GM18868 (cell line): ENCODE results near the gene APOL6.
"Not testable (repeated sequence)": the region's sequence is repeated elsewhere in the genome, so short reads cannot be mapped to it uniquely, and the experiment has no call there.

Experiments used
- ATAC-seq: cut with Tn5 transposase; IDR thresholded peaks from one replicate; pipeline ENCODE4 v1.9.1; 2021; ENCODE audit warnings: mild to moderate bottlenecking, moderate library complexity; ENCODE audit not compliant: unreplicated experiment

APOL6 gene

GRCh38 chr22:35674335-35674734 lies 26.1 kb downstream of the APOL6 start:
- no peak for ATAC-seq

DNA sequence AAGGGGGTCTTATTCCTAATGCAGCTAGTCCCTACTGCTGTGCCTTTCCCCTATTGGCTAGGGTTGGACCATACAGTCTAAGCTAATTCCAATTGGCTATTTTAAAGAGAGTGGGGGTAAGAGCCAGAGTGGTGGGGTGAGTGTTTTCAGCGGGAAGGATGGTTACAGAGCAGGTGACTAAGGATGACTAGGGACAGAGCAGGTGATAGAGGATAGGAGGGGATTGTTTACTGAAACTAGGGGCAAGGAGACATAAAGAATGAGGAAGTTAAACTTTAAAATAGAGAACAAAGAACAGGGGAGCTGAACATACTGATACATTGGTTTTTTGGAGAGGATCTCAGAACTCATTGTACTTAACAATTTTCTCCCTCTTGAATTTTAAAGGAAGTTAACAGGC lies 27.8 kb downstream of the APOL6 start:
- ATAC-seq = not testable (repeated sequence)

DNA sequence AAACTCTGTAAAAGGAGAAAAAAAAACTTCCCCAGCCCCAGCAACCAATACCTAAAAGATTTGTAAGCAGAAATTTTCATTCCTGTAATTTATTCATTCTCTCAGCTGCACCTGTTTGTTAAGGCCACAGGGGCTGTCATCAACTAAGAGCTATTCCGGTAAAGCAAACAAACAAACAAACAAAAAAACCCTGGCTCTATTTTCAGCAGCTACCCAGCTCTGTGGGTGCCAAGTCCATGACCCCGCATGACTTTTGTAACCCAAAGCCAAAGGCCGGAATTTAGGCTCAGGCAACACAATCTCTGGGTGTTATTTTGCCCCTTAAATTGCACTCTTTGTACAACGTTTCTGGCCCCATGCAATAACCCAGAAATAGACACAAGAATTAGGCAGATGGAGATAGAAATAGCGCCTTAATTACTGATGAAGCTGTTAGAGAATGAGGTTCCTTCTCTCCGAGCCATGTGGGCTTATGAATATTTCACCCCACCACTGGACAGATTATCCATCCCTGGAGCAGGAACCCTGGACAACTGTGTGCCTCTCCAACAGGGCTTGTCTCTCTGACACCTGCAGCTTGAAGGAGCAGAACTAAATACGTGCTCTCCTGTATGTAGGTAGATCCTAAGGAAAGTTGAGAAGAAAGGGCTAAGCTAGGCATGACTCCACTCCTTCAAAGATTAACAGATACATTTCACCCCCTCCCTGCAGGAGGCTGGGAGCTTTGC lies 29.4 kb downstream of the APOL6 start:
- ATAC-seq = no peak

GRCh38 chr22:35678836-35679235 lies 30.6 kb downstream of the APOL6 start:
- no peak for ATAC-seq

DNA sequence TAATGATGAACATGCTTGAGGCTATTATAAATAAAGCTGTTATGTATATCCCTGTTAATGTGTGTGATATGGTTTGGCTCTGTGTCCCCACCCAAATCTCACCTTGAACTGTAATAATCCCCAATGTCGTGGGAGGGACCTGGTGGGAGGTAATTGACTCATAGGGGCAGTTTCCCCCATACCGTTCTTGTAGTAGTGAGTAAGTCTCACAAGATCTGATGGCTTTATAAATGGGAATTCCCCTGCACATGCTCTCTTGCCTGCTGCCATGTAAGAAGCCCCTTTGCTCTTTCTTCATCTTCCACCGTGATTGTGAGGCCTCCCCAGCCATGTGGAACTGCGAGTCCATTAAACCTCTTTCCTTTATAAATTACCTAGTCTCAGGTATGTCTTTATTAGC lies 31.2 kb downstream of the APOL6 start:
- not testable (repeated sequence) for ATAC-seq

- no peak for ATAC-seq
These were observed 33.3 kb downstream of the APOL6 start for GRCh38 chr22:35681454-35682052.

DNA sequence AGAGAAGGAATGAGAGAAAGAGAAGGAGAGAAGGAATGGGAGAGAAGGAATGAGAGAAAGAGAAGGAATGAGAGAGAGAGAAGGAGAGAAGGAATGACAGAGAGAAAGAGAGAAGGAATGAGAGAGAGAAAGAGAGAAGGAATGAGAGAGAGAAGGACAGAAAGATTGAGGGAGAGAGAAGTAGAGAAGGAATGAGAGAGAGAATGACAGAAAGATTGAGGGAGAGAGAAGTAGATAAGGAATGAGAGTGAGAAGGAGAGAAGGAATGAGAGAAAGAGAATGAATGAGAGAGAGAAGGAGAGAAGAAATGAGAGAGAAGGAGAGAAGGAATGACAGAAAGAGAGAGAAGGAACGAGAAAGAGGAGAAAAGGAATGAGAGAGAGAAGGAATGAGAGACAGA lies 35.3 kb downstream of the APOL6 start:
- no peak for ATAC-seq

DNA sequence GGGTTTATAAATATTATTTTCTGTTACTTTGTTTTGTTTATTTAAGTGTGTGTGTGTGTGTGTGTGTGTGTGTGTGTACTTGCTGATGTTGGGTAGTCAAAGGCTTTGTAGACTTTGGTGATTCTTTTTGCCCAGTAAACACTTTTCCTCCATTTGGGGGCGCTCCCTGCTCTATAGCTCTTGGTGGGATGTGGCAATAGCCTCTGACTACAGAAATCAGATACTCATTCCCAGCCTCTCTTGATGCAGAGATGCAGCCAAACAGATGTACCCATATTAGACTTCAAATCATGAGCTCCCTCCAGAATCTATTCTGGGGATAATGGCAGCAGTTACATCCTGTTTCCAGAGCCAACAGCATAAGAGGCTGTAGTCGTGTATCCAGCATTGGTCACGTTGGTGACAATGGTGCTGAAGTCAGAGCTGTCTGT lies 36.0 kb downstream of the APOL6 start:
- ATAC-seq = no peak

DNA sequence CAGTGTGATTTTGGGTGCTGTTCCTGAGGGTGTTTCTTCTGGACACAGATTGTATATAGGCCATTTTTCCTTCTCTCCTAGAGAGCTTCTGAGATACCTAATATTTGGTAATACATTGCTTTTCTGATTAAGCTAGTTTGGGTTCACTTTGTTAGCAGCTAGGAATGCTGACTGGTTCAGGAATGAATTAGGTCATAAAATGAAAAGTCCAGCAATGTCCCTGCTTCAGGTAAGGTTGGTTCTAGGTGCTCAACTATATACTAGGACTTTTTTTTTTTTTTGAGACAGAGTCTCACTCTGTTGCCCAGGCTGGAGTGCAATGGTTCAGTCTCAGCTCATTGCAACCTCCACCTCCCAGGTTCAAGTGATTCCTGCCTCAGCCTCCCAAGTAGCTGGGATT lies 36.5 kb downstream of the APOL6 start:
- no peak for ATAC-seq

DNA sequence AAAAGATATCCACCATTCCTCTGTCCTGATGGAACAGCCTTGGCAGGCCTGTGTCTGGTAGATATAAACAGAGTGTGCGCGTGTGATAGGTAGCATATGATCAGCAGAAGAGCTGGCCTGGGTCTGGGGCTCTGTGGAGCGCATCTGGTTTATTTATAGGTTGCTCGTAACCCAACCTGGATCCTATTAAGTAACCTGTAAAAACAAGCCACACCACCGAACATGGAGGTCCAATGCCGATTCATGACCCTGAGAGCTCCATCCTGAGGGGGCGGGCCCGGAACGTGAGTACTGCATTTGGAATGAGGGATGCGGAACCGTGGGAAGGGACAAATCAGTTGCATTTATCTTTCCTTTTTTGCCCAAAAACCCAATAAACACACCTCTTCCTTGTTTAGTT lies 37.5 kb downstream of the APOL6 start:
- ATAC-seq = no peak

DNA sequence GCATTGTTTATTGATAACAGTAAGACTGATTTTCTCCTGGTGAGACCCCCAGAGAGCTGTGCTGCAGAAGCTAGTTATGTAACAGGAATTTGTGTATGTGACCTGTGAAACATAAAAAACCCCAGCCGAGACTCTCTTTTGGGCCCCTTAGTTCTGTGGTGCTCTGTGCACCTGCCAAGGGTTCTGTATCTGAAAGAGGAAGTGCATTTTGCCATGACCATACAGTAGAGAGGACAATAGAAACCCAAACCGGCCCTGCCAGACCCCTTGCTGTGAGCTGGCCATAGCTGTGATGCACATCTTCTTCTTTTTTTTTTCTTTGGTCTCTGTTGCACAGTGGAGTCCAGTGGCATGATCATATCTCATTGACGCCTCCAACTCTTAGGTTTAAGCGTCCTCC lies 38.1 kb downstream of the APOL6 start:
- ATAC-seq = no peak

DNA sequence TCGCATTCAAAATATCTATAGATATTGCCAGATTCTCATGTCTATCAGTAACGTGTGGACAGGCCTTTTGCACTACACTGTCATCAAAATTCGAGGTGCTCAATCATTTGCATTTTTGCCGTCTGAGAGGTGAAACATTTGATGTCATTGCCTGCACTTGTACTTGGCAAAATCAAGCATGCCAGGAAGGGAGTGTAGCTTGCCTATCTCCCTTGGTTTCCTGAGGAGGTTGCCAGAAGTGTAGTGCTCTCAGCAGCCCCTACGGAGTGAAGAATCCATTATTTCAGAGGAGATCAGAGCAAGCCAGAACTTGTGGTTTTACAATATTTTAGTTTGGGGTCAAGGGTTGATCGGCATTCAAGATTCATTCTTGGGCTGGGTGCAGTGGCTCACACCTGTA lies 39.2 kb downstream of the APOL6 start:
- ATAC-seq = no peak

DNA sequence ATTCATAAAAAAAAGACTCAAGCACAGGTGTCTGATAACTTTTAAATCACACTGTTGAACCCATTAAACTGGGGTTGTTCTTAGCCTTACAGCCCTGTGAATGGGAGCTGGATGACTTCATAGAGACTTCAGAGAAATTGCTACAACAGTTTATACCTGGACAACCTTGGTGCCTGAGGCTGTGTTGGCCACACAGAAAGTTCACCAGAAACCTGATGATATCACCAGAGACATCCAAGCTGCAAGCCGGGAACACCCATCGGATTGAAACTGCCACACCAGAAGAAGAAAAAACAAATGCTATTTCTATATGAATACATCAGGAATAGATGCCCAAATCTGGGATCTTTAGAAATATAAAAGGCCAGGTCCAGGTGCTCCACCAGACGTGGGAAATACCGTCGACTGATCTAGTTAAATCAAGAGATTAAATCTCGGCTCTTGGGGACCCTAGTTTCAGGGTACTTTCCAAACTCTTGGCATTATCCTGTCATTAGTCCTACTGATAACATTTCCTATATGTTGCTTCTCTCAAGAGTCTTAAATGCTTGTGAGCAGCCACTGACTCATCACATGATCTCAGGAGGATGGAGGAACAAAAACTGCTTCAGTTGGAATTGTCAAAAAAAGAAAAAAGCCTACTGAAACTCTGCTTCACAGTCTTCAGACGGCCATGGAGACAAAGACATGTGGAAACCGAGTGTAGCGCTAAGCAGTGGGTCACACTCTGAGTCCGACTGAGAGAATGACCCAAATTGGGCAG lies 40.8 kb downstream of the APOL6 start:
- no peak for ATAC-seq

- no peak for ATAC-seq
These were observed 41.8 kb downstream of the APOL6 start for GRCh38 chr22:35690001-35690400.

- no peak for ATAC-seq
These were observed 47.0 kb downstream of the APOL6 start for GRCh38 chr22:35695202-35695601.

- ATAC-seq = no peak
These were observed 48.9 kb downstream of the APOL6 start for GRCh38 chr22:35697142-35697541.

DNA sequence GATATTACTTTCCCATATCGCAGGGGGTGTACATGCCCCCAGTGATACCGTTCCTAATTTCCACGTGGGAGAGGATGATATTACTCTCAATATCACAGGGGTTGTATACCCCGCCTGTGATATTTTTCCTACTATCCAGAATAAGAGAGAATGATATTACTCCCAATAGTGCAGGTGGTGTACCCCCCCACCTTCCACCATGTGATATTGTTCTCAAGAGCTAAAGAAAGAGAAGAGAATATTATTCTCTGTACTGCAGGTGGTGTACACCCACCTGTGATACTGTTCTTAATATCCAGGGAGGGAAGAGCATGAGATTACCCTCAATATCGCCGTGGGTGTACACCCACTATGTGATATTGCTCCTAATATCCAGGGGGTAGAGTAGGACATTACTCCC lies 51.6 kb downstream of the APOL6 start:
- ATAC-seq = not testable (repeated sequence)

DNA sequence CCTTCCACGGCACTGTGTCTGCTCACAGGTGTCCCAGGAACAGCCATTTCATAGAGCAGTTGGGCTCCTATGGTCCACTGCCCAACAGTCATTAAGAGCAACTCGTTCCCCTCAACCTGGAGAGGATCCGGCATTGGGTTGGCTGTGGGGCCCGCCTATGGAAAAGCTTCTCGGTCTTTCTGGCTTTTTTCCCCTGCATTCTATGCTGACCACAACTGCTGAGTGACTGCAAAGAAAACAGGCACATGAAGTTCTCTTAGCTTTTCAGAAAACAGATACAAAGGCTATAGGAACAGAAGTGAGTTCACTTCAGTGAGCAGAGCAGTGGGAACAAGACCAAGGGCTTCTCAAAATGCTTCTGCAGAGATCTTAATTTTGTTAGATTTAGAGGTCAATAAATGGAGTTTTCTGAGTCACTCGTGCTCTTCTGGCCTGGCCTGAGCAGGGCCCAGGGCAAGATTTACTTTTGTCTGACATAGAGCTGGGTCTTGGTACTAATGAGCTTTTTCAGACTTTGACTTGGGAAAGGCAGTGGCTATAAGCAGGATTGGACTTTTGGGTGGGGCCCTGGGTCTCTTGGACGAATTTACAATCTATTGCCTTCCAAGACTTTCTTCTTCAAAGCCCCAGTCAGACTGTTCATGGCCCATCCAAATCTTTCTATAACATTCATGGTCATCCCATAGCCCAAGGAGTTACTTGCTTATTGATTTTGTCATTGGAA lies 55.8 kb downstream of the APOL6 start:
- no peak for ATAC-seq

DNA sequence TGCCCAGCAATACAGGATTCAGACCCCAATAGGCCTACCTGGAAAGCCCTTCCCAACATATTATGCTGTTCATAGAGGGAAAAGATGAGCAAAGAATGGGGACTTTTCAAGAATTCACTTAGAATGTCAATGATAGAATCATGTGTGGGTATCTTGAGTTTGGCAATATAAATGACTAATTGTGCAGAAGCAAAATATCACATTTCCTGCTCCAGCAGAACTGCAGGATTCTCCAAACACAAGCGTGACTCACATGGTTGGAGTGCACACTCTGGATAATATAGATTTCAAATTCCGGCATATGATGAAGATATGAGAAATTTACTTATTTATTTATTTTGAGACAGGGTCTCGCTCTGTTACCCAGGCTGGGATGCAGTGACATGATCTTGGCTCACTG lies 56.9 kb downstream of the APOL6 start:
- no peak for ATAC-seq

GRCh38 chr22:35708453-35708852 lies 60.2 kb downstream of the APOL6 start:
- no peak for ATAC-seq

- no peak for ATAC-seq
These were observed 60.7 kb downstream of the APOL6 start for GRCh38 chr22:35708917-35709316.
